K562 (cell line): Measurements from ENCODE around the gene RSPH9. TPM values are rescaled to one million over a fixed set of nuclear protein-coding genes. Genes with fewer than 3 reads are reported as not detected.

ENCODE experiments used
- BMI1 ChIP-seq: fragments of 150-350 bp; IDR thresholded peaks from 2 replicates; pipeline ENCODE4 v1.6.1; 2014; ENCODE audit warnings: low read length
- CBFB ChIP-seq: sonication (generic); formaldehyde crosslinking; IDR thresholded peaks from 2 replicates; pipeline ENCODE4 v1.4.0; 2020; ENCODE audit warnings: mild to moderate bottlenecking, missing genetic modification reagents
- CREB1 ChIP-seq, 2 experiments: sonication (generic) in 1 of 2; formaldehyde crosslinking in 1 of 2; IDR thresholded peaks; 2 replicates each; pipeline versions ENCODE4 v1.6.1 to v1.8.0; 2012 to 2022; ENCODE audit warnings: inconsistent platforms in 1 of 2, mild to moderate bottlenecking in 1 of 2, missing genetic modification reagents in 1 of 2, moderate library complexity in 1 of 2
- CTBP1 ChIP-seq: fragments of 450-650 bp; IDR thresholded peaks from 2 replicates; pipeline ENCODE4 v1.6.1; 2016; ENCODE audit warnings: borderline replicate concordance
- E2F3 ChIP-seq: fragments of 250-450 bp; sonication (Bioruptor Pico); IDR thresholded peaks from 2 replicates; pipeline ENCODE4 v1.4.0; 2020; ENCODE audit warnings: mild to moderate bottlenecking
- HDAC1 ChIP-seq, 2 experiments: fragments of 450-650 bp; IDR thresholded peaks; 2 replicates each; pipeline ENCODE4 v1.6.1; 2016 to 2017; ENCODE audit warnings: inconsistent platforms in 1 of 2, mild to moderate bottlenecking in 1 of 2, moderate library complexity in 1 of 2
- HDGF ChIP-seq: fragments of 450-650 bp; IDR thresholded peaks from 2 replicates; pipeline ENCODE4 v1.6.1; 2016
- MBD2 ChIP-seq: sonication (generic); IDR thresholded peaks from 2 replicates; pipeline ENCODE4 v1.6.1; 2016; ENCODE audit warnings: low read depth, borderline replicate concordance
- MCM7 ChIP-seq, 2 experiments: fragments of 450-650 bp; IDR thresholded peaks; 2 replicates each; pipeline ENCODE4 v1.6.1; 2016 to 2018
- MTA2 ChIP-seq: fragments of 450-650 bp; IDR thresholded peaks from 2 replicates; pipeline ENCODE4 v1.6.1; 2016; ENCODE audit warnings: low read depth
- NFIX ChIP-seq: fragments of 250-450 bp; sonication (Bioruptor Pico); IDR thresholded peaks from 2 replicates; pipeline ENCODE4 v1.4.0; 2020; ENCODE audit warnings: low read depth, mild to moderate bottlenecking, moderate library complexity
- NFRKB ChIP-seq: fragments of 450-650 bp; IDR thresholded peaks from 2 replicates; pipeline ENCODE4 v1.6.1; 2016; ENCODE audit warnings: low read depth
- RBM17 ChIP-seq: fragments of 200-400 bp; formaldehyde crosslinking; IDR thresholded peaks from 2 replicates; pipeline ENCODE4 v1.6.1; 2017; ENCODE audit warnings: low read depth, mild to moderate bottlenecking, low read length, borderline replicate concordance
- RBM34 ChIP-seq: fragments of 200-400 bp; formaldehyde crosslinking; IDR thresholded peaks from 2 replicates; pipeline ENCODE4 v1.6.1; 2018; ENCODE audit warnings: low read length, borderline replicate concordance; ENCODE audit not compliant: insufficient read depth
- SMARCE1 ChIP-seq: fragments of 450-650 bp; IDR thresholded peaks from 2 replicates; pipeline ENCODE4 v1.7.1; 2016; ENCODE audit warnings: mild to moderate bottlenecking
- TAF7 ChIP-seq: fragments of 450-650 bp; IDR thresholded peaks from 2 replicates; pipeline ENCODE4 v1.6.1; 2016; ENCODE audit warnings: missing genetic modification characterization, missing compliant biosample characterization
- WHSC1 ChIP-seq: IDR thresholded peaks from one replicate; pipeline ENCODE4 v1.6.1; 2012; ENCODE audit warnings: low read length, control low read depth, inconsistent platforms
- ZNF507 ChIP-seq: conservative IDR thresholded peaks from 2 replicates; pipeline ENCODE4 v1.6.1; 2017; ENCODE audit warnings: missing genetic modification characterization, missing compliant biosample characterization
- ZNF586 ChIP-seq: fragments of 450-650 bp; formaldehyde crosslinking; conservative IDR thresholded peaks from 2 replicates; pipeline ENCODE4 v1.4.0; 2020; ENCODE audit warnings: mild to moderate bottlenecking, moderate library complexity
- ZNF764 ChIP-seq: fragments of 250-450 bp; sonication (Bioruptor Pico); IDR thresholded peaks from 2 replicates; pipeline ENCODE4 v1.4.0; 2020; ENCODE audit warnings: low read depth, mild to moderate bottlenecking, moderate library complexity
- ZZZ3 ChIP-seq: fragments of 450-650 bp; IDR thresholded peaks from 2 replicates; pipeline ENCODE4 v1.6.1; 2016; ENCODE audit warnings: antibody characterized with exemption, mild to moderate bottlenecking, moderate library complexity
- polyA plus RNA-seq, 8 experiments: library from polyadenylated mRNA; depleted of rRNA in 4 of 8; stranded (reverse) in 5 of 8; unstranded in 3 of 8; fragments of >200 nt; fragmentation: Nextera tagmentation in 2 of 8; fragmentation: Illumina TruSeq in 1 of 8; extraction: Ambion mirVana in 2 of 8; extraction: Trizol in 1 of 8; gene quantifications; 2 replicates each; pipeline versions ENCODE4 v1.2.1 to v1.2.3, GENCODE V29; 2011 to 2014; ENCODE audit warnings: inconsistent platforms in 1 of 8, missing spikeins in 1 of 8
- total RNA-seq, 7 experiments: library from RNA; depleted of rRNA in 6 of 7; stranded (reverse); fragments of >200 nt in 6 of 7; fragmentation: Illumina TruSeq in 2 of 7; extraction: Trizol in 2 of 7; gene quantifications; 2 replicates each; pipeline versions ENCODE4 v1.2.1 to v1.2.3, GENCODE V29; 2011 to 2021; ENCODE audit warnings: low replicate concordance in 1 of 7
- TF ChIP-seq, protein P1 (sequence below): fragments of 250-450 bp; sonication (Bioruptor Pico); IDR thresholded peaks from 2 replicates; pipeline ENCODE4 v1.4.0; 2020; ENCODE audit warnings: mild to moderate bottlenecking, moderate library complexity
- TF ChIP-seq, protein P2 (sequence below): fragments of 200-800 bp; sonication (Bioruptor generic); IDR thresholded peaks from 2 replicates; pipeline ENCODE4 v1.6.1; 2017; ENCODE audit warnings: missing genetic modification characterization, missing compliant biosample characterization
- TF ChIP-seq, protein P3 (sequence below): fragments of 450-650 bp; IDR thresholded peaks from 2 replicates; pipeline ENCODE4 v1.6.1; 2017; ENCODE audit warnings: mild to moderate bottlenecking, moderate library complexity

The RSPH9 gene
- total and polyA plus RNA-seq, 9 of the 15 experiments (the other 6 are each of a cell fraction or from before 2014, with no cell fraction given): 0.05 to 0.60 (median 0.39) TPM; not detected in 6

DNA sequence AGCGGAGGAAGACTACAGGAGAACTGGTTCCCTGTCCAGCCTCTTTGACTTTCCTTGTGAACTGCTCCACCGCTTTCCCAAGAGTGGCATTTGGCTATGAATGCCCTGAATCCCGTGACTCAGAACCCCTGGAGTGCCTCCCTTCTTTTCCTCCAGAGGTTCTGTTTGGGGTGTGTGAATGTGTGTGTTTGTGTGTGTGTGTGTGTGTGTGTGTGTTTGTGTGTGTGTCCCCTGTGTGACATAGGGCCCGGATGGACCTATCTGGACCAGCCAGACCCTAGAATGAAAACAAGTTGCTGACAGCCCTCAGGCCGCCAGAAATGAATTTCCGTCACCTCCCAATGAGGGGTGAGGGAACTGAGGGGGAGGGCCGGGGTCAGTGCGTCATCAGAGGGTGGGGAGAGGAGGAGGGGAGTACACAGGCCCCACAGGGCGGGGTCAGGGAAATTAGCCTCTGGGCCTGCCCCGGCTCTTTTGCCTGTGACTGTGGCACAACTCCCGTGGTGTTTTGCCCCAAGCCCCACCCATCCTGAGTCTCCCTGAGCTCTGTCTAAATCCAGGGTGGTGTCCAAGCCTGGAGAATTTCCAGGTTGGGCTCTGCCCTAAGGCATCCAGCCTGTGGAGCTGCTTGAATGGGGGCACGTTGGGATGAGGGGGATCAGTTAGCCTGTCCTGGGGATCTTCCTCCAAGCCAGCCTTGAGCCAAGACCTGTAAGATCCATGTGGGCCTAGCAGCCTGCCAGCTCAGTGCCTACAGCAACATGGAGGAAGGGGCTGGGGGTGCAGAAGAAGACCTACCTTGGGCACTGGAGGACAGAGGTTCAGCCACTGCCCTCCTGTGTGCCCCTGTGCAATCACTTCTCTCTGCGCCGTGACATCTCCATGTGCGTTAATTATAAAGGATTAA is 58.0 kb downstream of the RSPH9 start (continued):
- TF ChIP-seq, protein P1, sequence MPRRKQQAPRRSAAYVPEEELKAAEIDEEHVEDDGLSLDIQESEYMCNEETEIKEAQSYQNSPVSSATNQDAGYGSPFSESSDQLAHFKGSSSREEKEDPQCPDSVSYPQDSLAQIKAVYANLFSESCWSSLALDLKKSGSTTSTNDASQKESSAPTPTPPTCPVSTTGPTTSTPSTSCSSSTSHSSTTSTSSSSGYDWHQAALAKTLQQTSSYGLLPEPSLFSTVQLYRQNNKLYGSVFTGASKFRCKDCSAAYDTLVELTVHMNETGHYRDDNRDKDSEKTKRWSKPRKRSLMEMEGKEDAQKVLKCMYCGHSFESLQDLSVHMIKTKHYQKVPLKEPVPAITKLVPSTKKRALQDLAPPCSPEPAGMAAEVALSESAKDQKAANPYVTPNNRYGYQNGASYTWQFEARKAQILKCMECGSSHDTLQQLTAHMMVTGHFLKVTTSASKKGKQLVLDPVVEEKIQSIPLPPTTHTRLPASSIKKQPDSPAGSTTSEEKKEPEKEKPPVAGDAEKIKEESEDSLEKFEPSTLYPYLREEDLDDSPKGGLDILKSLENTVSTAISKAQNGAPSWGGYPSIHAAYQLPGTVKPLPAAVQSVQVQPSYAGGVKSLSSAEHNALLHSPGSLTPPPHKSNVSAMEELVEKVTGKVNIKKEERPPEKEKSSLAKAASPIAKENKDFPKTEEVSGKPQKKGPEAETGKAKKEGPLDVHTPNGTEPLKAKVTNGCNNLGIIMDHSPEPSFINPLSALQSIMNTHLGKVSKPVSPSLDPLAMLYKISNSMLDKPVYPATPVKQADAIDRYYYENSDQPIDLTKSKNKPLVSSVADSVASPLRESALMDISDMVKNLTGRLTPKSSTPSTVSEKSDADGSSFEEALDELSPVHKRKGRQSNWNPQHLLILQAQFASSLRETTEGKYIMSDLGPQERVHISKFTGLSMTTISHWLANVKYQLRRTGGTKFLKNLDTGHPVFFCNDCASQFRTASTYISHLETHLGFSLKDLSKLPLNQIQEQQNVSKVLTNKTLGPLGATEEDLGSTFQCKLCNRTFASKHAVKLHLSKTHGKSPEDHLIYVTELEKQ: no peak
- TF ChIP-seq MTA2 (peak; percentile 85), MBD2 (0 out of 2 replicates have a peak, but pooled peaks have one; percentile 16), E2F3 (no peak), RBM34 (no peak), CREB1 (IDR thresholded peaks at IDR 0.05) (peak; percentile 90), CREB1 (CRISPR knock-in tag; IDR thresholded peaks at IDR 0.05) (peak; percentile 93), ZZZ3 (0 out of 2 replicates have a peak, but pooled peaks have one; percentile 71), ZNF507 (tag) (no peak), NFRKB (peak; percentile 54; the same call in 1 of the 2 replicates), WHSC1 (no peak), HDGF (peak; percentile 94), MCM7 (IDR thresholded peaks at IDR 0.05) (peak in 1 of 2 experiments; percentile 94; a peak in 1 of 4 replicates), SMARCE1 (peak; percentile 91), TAF7 (tag) (no peak), ZNF586 (no peak), HDAC1 (IDR thresholded peaks at IDR 0.05) (peak in 1 of 2 experiments; percentile 94; a peak in 3 of 4 replicates), ZNF764 (no peak), BMI1 (no peak), CBFB (peak; percentile 37; the same call in 1 of the 2 replicates), RBM17 (no peak), NFIX (no peak), CTBP1 (peak; percentile 27; the same call in 1 of the 2 replicates)
- TF ChIP-seq, protein P2, sequence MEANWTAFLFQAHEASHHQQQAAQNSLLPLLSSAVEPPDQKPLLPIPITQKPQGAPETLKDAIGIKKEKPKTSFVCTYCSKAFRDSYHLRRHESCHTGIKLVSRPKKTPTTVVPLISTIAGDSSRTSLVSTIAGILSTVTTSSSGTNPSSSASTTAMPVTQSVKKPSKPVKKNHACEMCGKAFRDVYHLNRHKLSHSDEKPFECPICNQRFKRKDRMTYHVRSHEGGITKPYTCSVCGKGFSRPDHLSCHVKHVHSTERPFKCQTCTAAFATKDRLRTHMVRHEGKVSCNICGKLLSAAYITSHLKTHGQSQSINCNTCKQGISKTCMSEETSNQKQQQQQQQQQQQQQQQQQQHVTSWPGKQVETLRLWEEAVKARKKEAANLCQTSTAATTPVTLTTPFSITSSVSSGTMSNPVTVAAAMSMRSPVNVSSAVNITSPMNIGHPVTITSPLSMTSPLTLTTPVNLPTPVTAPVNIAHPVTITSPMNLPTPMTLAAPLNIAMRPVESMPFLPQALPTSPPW (CRISPR knock-in tag): peak; percentile 99
- TF ChIP-seq, protein P3, sequence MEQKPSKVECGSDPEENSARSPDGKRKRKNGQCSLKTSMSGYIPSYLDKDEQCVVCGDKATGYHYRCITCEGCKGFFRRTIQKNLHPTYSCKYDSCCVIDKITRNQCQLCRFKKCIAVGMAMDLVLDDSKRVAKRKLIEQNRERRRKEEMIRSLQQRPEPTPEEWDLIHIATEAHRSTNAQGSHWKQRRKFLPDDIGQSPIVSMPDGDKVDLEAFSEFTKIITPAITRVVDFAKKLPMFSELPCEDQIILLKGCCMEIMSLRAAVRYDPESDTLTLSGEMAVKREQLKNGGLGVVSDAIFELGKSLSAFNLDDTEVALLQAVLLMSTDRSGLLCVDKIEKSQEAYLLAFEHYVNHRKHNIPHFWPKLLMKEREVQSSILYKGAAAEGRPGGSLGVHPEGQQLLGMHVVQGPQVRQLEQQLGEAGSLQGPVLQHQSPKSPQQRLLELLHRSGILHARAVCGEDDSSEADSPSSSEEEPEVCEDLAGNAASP: no peak
